DMS114 treated with DMSO at 0.1 percent for 48 hours (cell line): Measurements from ENCODE around the gene FAM131C.

ENCODE experiments used
- DNase-seq: peaks from one replicate; lab custom pipeline; 2025; ENCODE audit not compliant: unreplicated experiment; lab: John Stamatoyannopoulos, UW

The FAM131C gene

DNA sequence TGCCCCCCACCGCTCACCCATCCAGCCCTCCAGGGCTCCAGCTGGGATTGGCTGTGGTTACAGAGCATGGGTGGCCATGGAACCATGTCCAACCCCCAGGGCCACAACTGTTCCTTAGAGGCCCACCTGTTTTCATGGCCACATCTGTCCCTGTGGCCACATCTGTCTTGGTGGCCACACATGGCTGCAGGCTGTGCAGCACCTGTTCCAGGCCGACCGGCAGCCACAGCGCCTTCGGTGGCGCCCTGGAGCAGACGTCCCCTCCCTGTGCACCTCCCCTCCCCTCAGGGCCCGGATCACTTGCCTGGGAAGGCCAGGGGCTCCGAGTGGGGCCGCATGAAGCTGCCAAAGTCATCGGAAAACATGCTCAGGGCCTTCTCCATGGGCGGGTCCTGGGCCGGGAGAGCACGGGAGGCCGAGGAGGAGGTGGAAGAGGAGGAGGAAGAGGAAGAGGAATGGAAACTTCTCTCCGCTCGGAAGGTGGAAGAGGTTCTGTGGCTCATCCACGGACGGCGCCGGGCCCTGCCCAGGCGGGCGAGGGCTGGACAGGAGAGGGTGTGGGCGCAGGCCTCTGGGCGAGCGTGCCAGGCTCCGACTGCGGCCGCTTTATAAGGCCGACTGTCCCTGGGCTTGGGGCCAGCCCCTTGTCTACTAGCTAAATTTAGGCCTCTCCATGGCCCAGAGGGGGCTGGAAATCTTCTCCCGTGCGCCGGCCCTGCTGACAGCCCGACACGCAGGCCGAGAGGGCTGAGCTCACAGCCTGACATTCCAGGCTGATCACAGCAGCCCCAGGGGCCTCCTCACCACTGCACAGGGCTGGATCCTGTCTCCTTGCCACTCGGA, 55.8 kb downstream of the FAM131C start, which contains the start of gene HSPB7:
Gene HSPB7 (minus strand): TSS at position 583 of the 843 bp plus-strand sequence. CDS start 80 bp downstream, at position 503.
- DNase-seq = no peak

DNA sequence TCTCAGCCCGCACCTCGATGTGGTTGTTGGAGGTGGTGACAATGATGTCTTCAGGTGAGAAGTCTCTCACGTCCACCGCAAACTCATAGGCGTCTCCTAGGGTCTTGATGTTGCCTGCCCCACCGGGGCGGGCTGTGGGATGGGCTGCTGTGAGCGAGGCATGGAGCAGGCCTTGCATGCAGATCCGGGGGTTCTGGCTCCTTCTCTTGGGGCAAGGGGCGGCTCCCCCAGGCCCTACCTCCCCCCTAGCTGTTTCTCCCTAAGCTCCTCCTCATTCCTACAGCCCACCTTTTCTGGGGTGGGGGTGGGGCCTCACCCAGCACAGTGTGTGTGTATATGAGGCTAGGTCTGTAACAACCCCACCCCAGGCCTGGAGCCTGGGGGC, 56.4 kb downstream of the FAM131C start:
- DNase-seq = no peak

GRCh38 chr1:16015960-16016901, 57.2 kb downstream of the FAM131C start:
- no peak for DNase-seq

DNA sequence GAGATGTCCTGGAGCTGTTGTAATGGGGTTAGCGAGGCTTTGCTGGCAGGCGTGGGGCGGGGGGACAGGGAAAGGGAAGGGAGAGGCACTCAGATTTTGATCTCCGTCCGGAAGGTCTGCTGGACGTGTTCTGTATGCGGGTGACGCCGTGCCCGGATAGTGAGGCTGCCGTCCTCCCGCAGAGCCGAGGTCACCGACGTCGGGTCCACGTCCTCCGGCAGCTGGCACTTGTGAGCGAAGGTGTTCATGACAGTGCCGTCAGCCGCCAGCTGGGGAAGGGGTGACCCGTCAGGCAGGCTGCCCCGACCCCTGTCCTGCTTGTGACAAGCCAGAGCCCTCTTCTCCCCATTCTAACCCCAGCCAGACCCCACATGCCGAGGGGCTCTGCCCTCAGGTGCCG, 58.0 kb downstream of the FAM131C start:
- no peak for DNase-seq

GRCh38 chr1:16014509-16015482, 58.7 kb downstream of the FAM131C start:
- no peak for DNase-seq

- DNase-seq = no peak
These were observed 59.6 kb downstream of the FAM131C start for GRCh38 chr1:16013908-16014258.

DNA sequence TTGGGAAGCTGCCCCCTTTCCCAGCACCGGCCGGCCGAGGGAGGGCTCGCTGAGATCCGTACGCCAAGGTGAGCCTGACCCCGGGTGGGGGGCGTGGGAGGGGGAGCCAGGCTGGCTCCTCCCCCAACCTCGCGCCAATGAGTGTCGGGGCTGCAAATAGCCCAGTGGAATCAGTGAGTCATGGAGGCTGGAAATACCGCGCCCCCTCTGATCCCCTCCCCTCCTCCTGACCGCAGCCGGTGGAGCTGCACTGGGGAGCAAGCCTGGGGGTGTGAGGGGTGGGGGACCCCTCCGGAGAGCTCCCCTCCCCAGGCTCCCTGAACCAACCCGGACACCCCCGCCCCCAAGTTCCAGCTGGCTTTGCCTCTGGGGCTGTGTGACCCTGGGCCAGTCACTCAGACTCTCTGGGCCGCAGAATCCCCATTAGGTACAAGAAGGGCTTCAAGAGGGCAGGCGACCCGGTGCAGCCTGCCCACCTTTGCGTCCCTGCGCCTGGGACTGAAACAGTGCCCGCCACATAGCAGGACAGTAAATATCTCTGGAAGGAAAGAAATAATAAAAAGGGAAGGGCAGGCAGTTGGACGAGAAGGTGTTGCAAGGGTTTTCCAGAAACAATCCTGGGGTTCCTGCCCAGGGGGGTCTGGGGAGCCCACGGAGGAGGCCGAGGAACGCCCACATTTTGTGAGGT, 60.1 kb downstream of the FAM131C start:
- no peak for DNase-seq

DNA sequence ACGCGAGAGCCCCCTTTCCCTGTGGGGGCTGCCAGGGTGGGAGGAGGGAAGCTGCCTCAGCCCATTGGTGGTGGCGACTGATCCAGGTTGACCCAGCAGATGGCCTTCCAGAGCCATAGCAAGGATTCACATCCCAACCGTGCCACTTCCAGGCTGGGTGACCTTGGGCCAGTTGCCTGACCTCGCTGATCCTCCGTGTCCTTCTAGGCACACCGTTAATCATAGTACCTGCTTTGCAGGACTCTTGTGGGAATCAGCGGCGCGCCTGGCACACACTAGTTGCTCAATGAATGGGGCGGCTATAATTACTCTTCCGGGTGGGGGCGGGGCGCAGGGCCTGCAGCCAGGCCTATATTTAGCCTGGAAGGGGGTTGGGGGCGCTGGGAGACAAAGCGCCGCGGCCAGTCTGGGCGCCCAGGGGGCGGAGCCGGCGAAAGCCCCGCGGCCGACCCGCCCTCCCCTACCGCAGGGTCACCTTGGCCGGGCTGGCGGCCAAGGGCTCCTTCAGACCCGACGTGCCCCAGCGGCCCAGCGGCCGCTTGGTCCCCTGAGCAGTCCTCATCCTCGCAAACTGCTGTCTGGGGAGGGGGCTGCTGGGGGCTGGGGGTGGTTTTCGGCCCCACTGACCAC, 60.7 kb downstream of the FAM131C start:
- DNase-seq = no peak

GRCh38 chr1:16011936-16012589, 61.4 kb downstream of the FAM131C start:
- DNase-seq = no peak

DNA sequence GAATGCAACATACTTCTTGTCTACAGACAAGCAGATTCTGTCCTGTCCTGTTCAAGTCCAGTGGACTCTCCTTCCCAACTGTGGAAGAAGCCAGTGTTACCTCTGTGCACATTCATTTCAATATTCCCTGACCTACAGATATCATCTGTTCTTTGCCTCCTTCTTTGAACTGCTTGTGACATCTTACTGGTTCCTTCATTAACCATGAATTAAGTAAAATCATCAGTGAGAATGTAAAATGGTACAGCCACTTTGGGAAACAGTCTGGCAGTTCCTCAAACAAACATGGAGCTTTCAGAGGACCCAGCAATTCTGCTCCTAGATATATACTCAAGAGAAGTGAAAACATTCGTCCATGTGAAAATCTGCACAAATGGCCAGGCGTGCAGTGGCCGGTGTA, 62.6 kb downstream of the FAM131C start:
- DNase-seq = no peak

- DNase-seq = no peak
These were observed 63.8 kb downstream of the FAM131C start for GRCh38 chr1:16009678-16010077.

- peak; percentile 75 for DNase-seq
These were observed 64.4 kb downstream of the FAM131C start for GRCh38 chr1:16009030-16009460.
